Nephron (organoid): Measurements from ENCODE around the gene RABGAP1.

Source experiments
- H3K27ac Mint-ChIP-seq, 3 experiments: 2 replicates each; pipeline ENCODE4 v1.8.0; 2020; ENCODE audit warnings: mixed read lengths in 3 of 3, mild to moderate bottlenecking in 2 of 3, moderate library complexity in 1 of 3
- H3K27me3 Mint-ChIP-seq: 2 replicates; pipeline ENCODE4 v1.8.0; 2021; ENCODE audit warnings: low read depth, mild to moderate bottlenecking, moderate library complexity, mixed read lengths
- H3K36me3 Mint-ChIP-seq: 2 replicates; pipeline ENCODE4 v1.8.0; 2020; ENCODE audit warnings: low read depth, mixed read lengths
- H3K4me1 Mint-ChIP-seq: 2 replicates; pipeline ENCODE4 v1.8.0; 2020; ENCODE audit warnings: mixed read lengths
- H3K4me3 Mint-ChIP-seq, 3 experiments: 2 replicates each; pipeline ENCODE4 v1.8.0; 2020; ENCODE audit warnings: mild to moderate bottlenecking in 3 of 3, mixed read lengths in 3 of 3, moderate library complexity in 2 of 3
- H3K9me3 Mint-ChIP-seq: 2 replicates; pipeline ENCODE4 v1.8.0; 2020; ENCODE audit warnings: mixed read lengths
- CTCF ChIP-seq, 3 experiments: fragments of 200-600 bp; sonication (generic); IDR thresholded peaks; one replicate each; pipeline ENCODE4 v1.5.0; 2021; ENCODE audit warnings: antibody characterized with exemption in 3 of 3; ENCODE audit not compliant: unreplicated experiment in 3 of 3

The RABGAP1 gene

GRCh38 chr9:123059472-123060220 is 118.8 kb downstream of the RABGAP1 start:
- Mint-ChIP-seq H3K4me3 (no peak overlapping the region), H3K36me3 (peaks cover 41% of the 10 kb centered on the region), H3K9me3 (no peaks in the 10 kb centered on the region), H3K4me1 (peaks cover 10% of the 10 kb centered on the region), H3K27me3 (no peaks in the 10 kb centered on the region), H3K27ac (no peak overlapping the region)
- no peak for TF ChIP-seq CTCF (IDR thresholded peaks at IDR 0.05; ENCODE audit: unreplicated experiment in 3 of 3)

GRCh38 chr9:123061216-123061615 is 120.4 kb downstream of the RABGAP1 start:
- H3K9me3 Mint-ChIP-seq, result no peaks in the 10 kb centered on the region
- no peak for TF ChIP-seq CTCF (IDR thresholded peaks at IDR 0.05; ENCODE audit: unreplicated experiment in 3 of 3)
- H3K4me1 Mint-ChIP-seq, result peaks cover 10% of the 10 kb centered on the region
- no peak overlapping the region for H3K27ac Mint-ChIP-seq
- H3K27me3 Mint-ChIP-seq, result no peaks in the 10 kb centered on the region
- peaks cover 42% of the 10 kb centered on the region for H3K36me3 Mint-ChIP-seq
- no peak overlapping the region for H3K4me3 Mint-ChIP-seq

GRCh38 chr9:123062351-123063176 is 121.7 kb downstream of the RABGAP1 start:
- Mint-ChIP-seq H3K4me1 (peaks cover 10% of the 10 kb centered on the region), H3K27ac (no peak overlapping the region), H3K27me3 (no peaks in the 10 kb centered on the region), H3K4me3 (no peak overlapping the region), H3K36me3 (peaks cover 51% of the 10 kb centered on the region), H3K9me3 (no peaks in the 10 kb centered on the region)
- no peak for TF ChIP-seq CTCF (IDR thresholded peaks at IDR 0.05; ENCODE audit: unreplicated experiment in 3 of 3)

GRCh38 chr9:123063177-123063598 is 122.4 kb downstream of the RABGAP1 start:
- Mint-ChIP-seq H3K4me3 (no peak overlapping the region), H3K27ac (no peak overlapping the region), H3K36me3 (peaks cover 54% of the 10 kb centered on the region), H3K9me3 (no peaks in the 10 kb centered on the region), H3K4me1 (peaks cover 10% of the 10 kb centered on the region), H3K27me3 (no peaks in the 10 kb centered on the region)
- no peak for TF ChIP-seq CTCF (IDR thresholded peaks at IDR 0.05; ENCODE audit: unreplicated experiment in 3 of 3)

GRCh38 chr9:123063896-123064295 is 123.1 kb downstream of the RABGAP1 start:
- no peaks in the 10 kb centered on the region for H3K9me3 Mint-ChIP-seq
- no peaks in the 10 kb centered on the region for H3K27me3 Mint-ChIP-seq
- no peak overlapping the region for H3K27ac Mint-ChIP-seq
- H3K36me3 Mint-ChIP-seq, result peaks cover 51% of the 10 kb centered on the region
- no peak for TF ChIP-seq CTCF (IDR thresholded peaks at IDR 0.05; ENCODE audit: unreplicated experiment in 3 of 3)
- peaks cover 15% of the 10 kb centered on the region for H3K4me1 Mint-ChIP-seq
- no peak overlapping the region for H3K4me3 Mint-ChIP-seq
